Thyroid gland (tissue), 4 donors: ENCODE results near the gene SERF2.

Experiments
- CTCF ChIP-seq, 6 experiments: fragments of 200-600 bp in 3 of 6; fragments of 450-650 bp in 3 of 6; sonication (generic) in 3 of 6; IDR thresholded peaks; one replicate each; pipeline ENCODE4 v1.5.1; 2016 to 2019; ENCODE audit warnings: antibody characterized with exemption in 6 of 6, mild to moderate bottlenecking in 2 of 6, inconsistent platforms in 1 of 6, moderate library complexity in 1 of 6
- POLR2A ChIP-seq, 2 donors: fragments of 450-650 bp; IDR thresholded peaks; one replicate each; pipeline ENCODE4 v1.6.1; 2017; ENCODE audit warnings: antibody characterized with exemption in 2 of 2, mild to moderate bottlenecking in 2 of 2, moderate library complexity in 1 of 2

DNA sequence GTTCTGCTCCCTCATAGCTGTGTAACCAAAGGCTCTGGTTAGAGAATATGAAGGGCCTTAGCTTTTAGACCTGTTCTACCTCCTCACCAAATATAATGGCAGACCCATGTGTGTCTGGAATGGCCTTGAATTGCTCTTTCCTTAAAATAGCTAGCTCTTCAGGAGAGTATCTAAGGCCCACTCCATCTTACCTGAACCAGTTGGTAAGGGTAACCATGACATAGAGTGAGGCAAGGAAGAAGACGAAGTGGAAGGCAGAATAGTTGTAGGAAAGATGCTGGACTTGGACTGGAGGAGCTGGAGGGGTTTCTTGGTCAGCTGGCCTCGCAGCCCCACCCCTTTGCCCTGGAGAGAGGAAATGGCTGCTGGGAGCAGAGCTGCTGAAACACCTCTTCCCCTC is 3.1 kb downstream of the SERF2 start:
- TF ChIP-seq POLR2A (IDR thresholded peaks at IDR 0.05) (no peak), CTCF (IDR thresholded peaks at IDR 0.05) (no peak)
